Measurements from ENCODE around the gene AANAT.

AANAT gene

GRCh38 chr17:76500747-76501017, 33.3 kb downstream of the AANAT start:
- H3K27ac ChIP-seq, result peak overlapping the region; percentile 69
- no peaks in the 10 kb centered on the region for H3K36me3 ChIP-seq (ENCODE audit: control insufficient read depth, insufficient read depth, low read length)
- H3K4me3 ChIP-seq (ENCODE audit: low read depth, low read length), result peak overlapping the region; percentile 62
- peak overlapping the region; percentile 72 for H3K4me2 ChIP-seq (ENCODE audit: low read length)
- H3K27me3 ChIP-seq (ENCODE audit: control insufficient read depth, insufficient read depth, low read length), result no peaks in the 10 kb centered on the region
- H3K79me2 ChIP-seq, result no peaks in the 10 kb centered on the region
- no peak for TF ChIP-seq CTCF (IDR thresholded peaks at IDR 0.05)
- peak overlapping the region; percentile 97 for H2AFZ ChIP-seq
- H3K9me3 ChIP-seq (ENCODE audit: control insufficient read depth, low read length), result no peaks in the 10 kb centered on the region
- H3K9ac ChIP-seq, result peak overlapping the region; percentile 56
- peaks cover 9% of the 10 kb centered on the region for H3K4me1 ChIP-seq

- peak within 1 kb of the TSS; percentile 56 for H3K9ac ChIP-seq
- peaks cover 9% of the 10 kb centered on the region for H3K4me1 ChIP-seq
- no peak for TF ChIP-seq CTCF (IDR thresholded peaks at IDR 0.05)
- peak within 1 kb of the TSS; percentile 97 for H2AFZ ChIP-seq
- no peaks in the 10 kb centered on the region for H3K79me2 ChIP-seq
- H3K27ac ChIP-seq, result peak within 1 kb of the TSS; percentile 74
- H3K27me3 ChIP-seq (ENCODE audit: control insufficient read depth, insufficient read depth, low read length), result no peaks in the 10 kb centered on the region
- no peaks in the 10 kb centered on the region for H3K9me3 ChIP-seq (ENCODE audit: control insufficient read depth, low read length)
- peak within 1 kb of the TSS; percentile 62 for H3K4me3 ChIP-seq (ENCODE audit: low read depth, low read length)
- H3K4me2 ChIP-seq (ENCODE audit: low read length), result peak within 1 kb of the TSS; percentile 72
- H3K36me3 ChIP-seq (ENCODE audit: control insufficient read depth, insufficient read depth, low read length), result no peaks in the 10 kb centered on the region
Observed at GRCh38 chr17:76501018-76501826, 33.8 kb downstream of the AANAT start, which contains the start of gene RHBDF2. TSS of gene RHBDF2 (minus strand) at chr17:76501423. CDS start at chr17:76481524, 19,899 bp downstream.

- H2AFZ ChIP-seq, result peak overlapping the region; percentile 97
- H3K9me3 ChIP-seq (ENCODE audit: control insufficient read depth, low read length), result no peaks in the 10 kb centered on the region
- peak overlapping the region; percentile 62 for H3K4me3 ChIP-seq (ENCODE audit: low read depth, low read length)
- H3K4me1 ChIP-seq, result peaks cover 9% of the 10 kb centered on the region
- H3K27me3 ChIP-seq (ENCODE audit: control insufficient read depth, insufficient read depth, low read length), result no peaks in the 10 kb centered on the region
- H3K79me2 ChIP-seq, result no peaks in the 10 kb centered on the region
- no peak for TF ChIP-seq CTCF (IDR thresholded peaks at IDR 0.05)
- H3K36me3 ChIP-seq (ENCODE audit: control insufficient read depth, insufficient read depth, low read length), result no peaks in the 10 kb centered on the region
- peak overlapping the region; percentile 74 for H3K27ac ChIP-seq
- no peak overlapping the region for H3K9ac ChIP-seq
- H3K4me2 ChIP-seq (ENCODE audit: low read length), result peak overlapping the region; percentile 72
Observed at GRCh38 chr17:76501827-76502307, 34.5 kb downstream of the AANAT start.

- TF ChIP-seq CTCF (IDR thresholded peaks at IDR 0.05), result no peak
- Histone ChIP-seq H3K4me1 (peaks cover 9% of the 10 kb centered on the region), H3K9ac (no peak overlapping the region), H3K27me3 (ENCODE audit: control insufficient read depth, insufficient read depth, low read length) (no peaks in the 10 kb centered on the region), H3K9me3 (ENCODE audit: control insufficient read depth, low read length) (no peaks in the 10 kb centered on the region), H2AFZ (peak overlapping the region; percentile 97), H3K36me3 (ENCODE audit: control insufficient read depth, insufficient read depth, low read length) (no peaks in the 10 kb centered on the region), H3K27ac (no peak overlapping the region), H3K4me2 (ENCODE audit: low read length) (no peak overlapping the region), H3K4me3 (ENCODE audit: low read depth, low read length) (no peak overlapping the region), H3K79me2 (no peaks in the 10 kb centered on the region)
Observed at GRCh38 chr17:76502341-76503211, 35.2 kb downstream of the AANAT start.

Data from parathyroid adenoma (tissue), 2 donors.